Endothelial cell of umbilical vein (primary cell): ENCODE results near the gene SPDYE5. TPM values are rescaled to one million over a fixed set of nuclear protein-coding genes. Genes with fewer than 3 reads are reported as not detected.
"Not testable (repeated sequence)": the region's sequence is repeated elsewhere in the genome, so short reads cannot be mapped to it uniquely, and the experiment has no call there.

ENCODE experiments used
- BruUV-seq: library from RNA; stranded (reverse); fragments of 400-500 nt; replicated peaks from 2 replicates; lab custom pipeline; 2021; lab: Mats Ljungman, UMichigan
- CTCF ChIA-PET: fragments of 300-600, 350-600 bp; sonication (Branson Sonifier 250); formaldehyde crosslinking; loops from one replicate; lab custom pipeline; 2021; ENCODE audit warnings: antibody characterized with exemption, inconsistent platforms; lab: Charles Lee
- POLR2A ChIA-PET: fragments of 300-600, 350-600 bp; sonication (Branson Sonifier 250); formaldehyde crosslinking; loops from one replicate; lab custom pipeline; 2021; ENCODE audit warnings: antibody characterized with exemption, inconsistent platforms; lab: Charles Lee
- DNase-seq: peaks from one replicate; pipeline ENCODE4 v3.0.0-alpha.2; 2011; ENCODE audit warnings: low read depth, low spot score
- FAIRE-seq: peaks from 2 replicates; lab custom pipeline; 2011; peaks lifted over from hg19 to GRCh38; lab: Jason Lieb, UNC
- H2AFZ ChIP-seq: 2 replicates; pipeline ENCODE4 v1.6.0; 2012; ENCODE audit warnings: low read depth, low read length, control low read depth, inconsistent platforms
- H3K27ac ChIP-seq: 2 replicates; pipeline ENCODE4 v1.5.1; 2011; ENCODE audit warnings: low read depth, mild to moderate bottlenecking, control low read depth, low read length, moderate library complexity; ENCODE audit not compliant: insufficient read depth
- H3K27me3 ChIP-seq, 2 experiments: 2 replicates each; pipeline versions ENCODE4 v1.6.0 to v1.6.1; 2011; ENCODE audit warnings: low read length in 2 of 2, mixed read lengths in 1 of 2; ENCODE audit not compliant: control insufficient read depth in 2 of 2, insufficient read depth in 2 of 2
- H3K36me3 ChIP-seq, 2 experiments: 2 replicates in 1 of 2; 3 replicates in 1 of 2; pipeline ENCODE4 v1.5.1; 2011; ENCODE audit warnings: low read length in 2 of 2, mild to moderate bottlenecking in 1 of 2, moderate library complexity in 1 of 2; ENCODE audit not compliant: control insufficient read depth in 2 of 2, insufficient read depth in 2 of 2; ENCODE audit errors: extremely low read depth in 1 of 2
- H3K4me1 ChIP-seq: 3 replicates; pipeline ENCODE4 v1.5.1; 2011; ENCODE audit warnings: mild to moderate bottlenecking, low read length; ENCODE audit not compliant: control insufficient read depth, insufficient read depth; ENCODE audit errors: extremely low read depth
- H3K4me2 ChIP-seq: 2 replicates; pipeline ENCODE4 v1.6.1; 2011; ENCODE audit warnings: low read length, control low read depth, mixed read lengths; ENCODE audit not compliant: insufficient read depth
- H3K4me3 ChIP-seq, 3 experiments: fragments of 200-600 bp in 1 of 3; sonication (generic), shearing (Covaris generic) in 1 of 3; replicated peaks in 1 of 3; 2 replicates each; pipeline ENCODE4 v1.5.1; 2011 to 2016; ENCODE audit warnings: control low read depth in 3 of 3, low read length in 3 of 3, mild to moderate bottlenecking in 2 of 3, inconsistent platforms in 1 of 3, low read depth in 1 of 3, moderate library complexity in 1 of 3; ENCODE audit not compliant: insufficient read depth in 1 of 3
- H3K79me2 ChIP-seq: 2 replicates; pipeline ENCODE4 v1.6.0; 2012; ENCODE audit warnings: low read length, inconsistent platforms; ENCODE audit not compliant: control insufficient read depth, insufficient read depth
- H3K9ac ChIP-seq: replicated peaks from 2 replicates; pipeline ENCODE3; 2011; ENCODE audit warnings: low read length, control low read depth; ENCODE audit not compliant: insufficient read depth; ENCODE audit errors: extremely low read depth
- H3K9me1 ChIP-seq: replicated peaks from 3 replicates; pipeline ENCODE4 v1.6.0; 2011; ENCODE audit warnings: mild to moderate bottlenecking, low read length; ENCODE audit not compliant: control insufficient read depth, insufficient read depth; ENCODE audit errors: extremely low read depth
- H3K9me3 ChIP-seq: replicated peaks from 2 replicates; pipeline ENCODE4 v1.5.1; 2012; ENCODE audit warnings: low read length, inconsistent platforms; ENCODE audit not compliant: control insufficient read depth, insufficient read depth
- H4K20me1 ChIP-seq: replicated peaks from 2 replicates; pipeline ENCODE3; 2011; ENCODE audit warnings: mild to moderate bottlenecking, low read length; ENCODE audit not compliant: control insufficient read depth, insufficient read depth; ENCODE audit errors: extremely low read depth
- MYC ChIP-seq: IDR thresholded peaks from one replicate; pipeline ENCODE4 v1.6.1; 2011; ENCODE audit warnings: mild to moderate bottlenecking, low read depth, low read length
- POLR2A ChIP-seq: IDR thresholded peaks from 2 replicates; pipeline ENCODE4 v1.6.1; 2012; ENCODE audit warnings: low read depth, mild to moderate bottlenecking, control low read depth, low read length
- POLR2AphosphoS5 ChIP-seq: IDR thresholded peaks from 2 replicates; pipeline ENCODE4 v1.6.1; 2012; ENCODE audit warnings: low read depth, mild to moderate bottlenecking, control low read depth, low read length, moderate library complexity; ENCODE audit not compliant: insufficient read depth
- dilution Hi-C: fragments of 300-500 bp; cut with MboI; formaldehyde crosslinking; loops from one replicate; pipeline ENCODE4 v1.15.0; 2019; ENCODE audit warnings: low sequenced_read_pairs; ENCODE audit not compliant: extremely low pct_ligation_motif_present
- intact Hi-C: fragments of 100-400 bp; cut with micrococcal nuclease; formaldehyde crosslinking; loops from one replicate; pipeline ENCODE4 v1.10.0; 2022
- polyA plus RNA-seq, 4 experiments: library from polyadenylated mRNA; depleted of rRNA in 3 of 4; stranded (reverse) in 3 of 4; unstranded in 1 of 4; fragments of >200 nt; gene quantifications; 2 replicates each; pipeline versions ENCODE4 v1.2.1 to v1.2.3, GENCODE V29; 2011 to 2012; ENCODE audit warnings: missing spikeins in 1 of 4
- total RNA-seq: library from RNA; stranded (reverse); gene quantifications from 2 replicates; pipeline ENCODE4 v1.2.3, GENCODE V29; 2021

Gene SPDYE5
- total and polyA plus RNA-seq, 2 donors (not counting 3 experiments of a cell fraction or from before 2014, with no cell fraction given) = not detected

GRCh38 chr7:75485979-75486643, 6.0 kb upstream of the SPDYE5 start, which contains the start of gene POM121C:
Gene POM121C (minus strand): TSS chr7:75486299. CDS start chr7:75441496, 44,803 bp downstream.
- H3K27me3 ChIP-seq, H3K9me1 ChIP-seq, H3K4me1 ChIP-seq, H3K9me3 ChIP-seq, CTCF ChIA-PET, BruUV-seq, H3K79me2 ChIP-seq, H4K20me1 ChIP-seq, intact Hi-C loops, dilution Hi-C loops, H3K36me3 ChIP-seq, POLR2A ChIA-PET: not testable (repeated sequence)
- Histone ChIP-seq H3K4me3 (peak within 1 kb of the TSS; percentile 62 to 90 (median 63)), H2AFZ (peak within 1 kb of the TSS; percentile 76), H3K4me2 (peak within 1 kb of the TSS; percentile 81), H3K27ac (peak within 1 kb of the TSS; percentile 1), H3K9ac (peak within 1 kb of the TSS; percentile 42)
- TF ChIP-seq POLR2A (peak; percentile 70), MYC (peak; percentile 19), POLR2AphosphoS5 (peak; percentile 61)
- DNase-seq (peak; percentile 68), FAIRE-seq (peak; percentile 4)

GRCh38 chr7:75509033-75509432, 16.9 kb downstream of the SPDYE5 start:
- H3K4me3 ChIP-seq, H3K9ac ChIP-seq, H4K20me1 ChIP-seq, H3K79me2 ChIP-seq, H3K27me3 ChIP-seq, CTCF ChIA-PET, dilution Hi-C loops, H3K9me1 ChIP-seq, POLR2A ChIA-PET, H3K4me1 ChIP-seq, intact Hi-C loops, H3K27ac ChIP-seq, H3K36me3 ChIP-seq, FAIRE-seq, H3K4me2 ChIP-seq, H2AFZ ChIP-seq, BruUV-seq, H3K9me3 ChIP-seq, DNase-seq: not testable (repeated sequence)

- H3K79me2 ChIP-seq = peaks cover 18% of the 10 kb centered on the region
- H4K20me1 ChIP-seq, POLR2A ChIA-PET, H3K9me3 ChIP-seq, DNase-seq, H3K9me1 ChIP-seq, FAIRE-seq, dilution Hi-C loops, H3K27ac ChIP-seq, H3K27me3 ChIP-seq, H3K9ac ChIP-seq, intact Hi-C loops, CTCF ChIA-PET, BruUV-seq, H2AFZ ChIP-seq, H3K4me2 ChIP-seq, H3K4me1 ChIP-seq, H3K4me3 ChIP-seq, H3K36me3 ChIP-seq: not testable (repeated sequence)
These were observed 26.7 kb downstream of the SPDYE5 start for GRCh38 chr7:75518842-75519241.

- H3K27me3 ChIP-seq, H3K36me3 ChIP-seq, H3K4me1 ChIP-seq, CTCF ChIA-PET, DNase-seq, BruUV-seq, H3K9me3 ChIP-seq, POLR2A ChIA-PET, FAIRE-seq, H3K27ac ChIP-seq, H2AFZ ChIP-seq, H3K4me3 ChIP-seq, H3K9ac ChIP-seq, H4K20me1 ChIP-seq, dilution Hi-C loops, H3K9me1 ChIP-seq, H3K4me2 ChIP-seq: not testable (repeated sequence)
- intact Hi-C loops = loop anchor here (10.0 kb wide), 1 partner anchor 113 kb away; no protein-coding TSS in a partner anchor
- H3K79me2 ChIP-seq = peaks cover 33% of the 10 kb centered on the region
These were observed 29.6 kb downstream of the SPDYE5 start for GRCh38 chr7:75521727-75522126.
